OCI-LY7 (cell line): Measurements from ENCODE around the gene ECI1.

Experiments used
- CTCF ChIP-seq: fragments of 200-600 bp; sonication (generic); conservative IDR thresholded peaks from 2 replicates; pipeline ENCODE4 v1.5.1; 2014; ENCODE audit warnings: mild to moderate bottlenecking, antibody characterized with exemption, low read length, moderate library complexity, mixed read lengths
- EZH2phosphoT487 ChIP-seq: fragments of 200-600 bp; sonication (generic); IDR thresholded peaks from 2 replicates; pipeline ENCODE4 v1.6.1; 2018; ENCODE audit warnings: low read depth, borderline replicate concordance, mild to moderate bottlenecking, mixed run types, antibody characterized with exemption, low read length, moderate library complexity, mixed read lengths

- TF ChIP-seq CTCF = no peak
- no peak for TF ChIP-seq EZH2phosphoT487
These were observed 16.6 kb downstream of the ECI1 start for GRCh38 chr16:2234813-2235170.
